NCI-H460 (cell line): ENCODE results near the gene AP2B1. TPM values are rescaled to one million over a fixed set of nuclear protein-coding genes. Genes with fewer than 3 reads are reported as not detected.
"Not testable (repeated sequence)": the region's sequence is repeated elsewhere in the genome, so short reads cannot be mapped to it uniquely, and the experiment has no call there.

ENCODE experiments used
- DNase-seq: peaks from one replicate; pipeline ENCODE4 v3.0.0-alpha.2; 2016; ENCODE audit warnings: low read depth; ENCODE audit errors: extremely low read depth
- polyA plus RNA-seq: library from polyadenylated mRNA; depleted of rRNA; stranded (reverse); fragments of >200 nt; gene quantifications from 2 replicates; pipeline ENCODE4 v1.2.3, GENCODE V29; 2014; cell fraction: nucleus; rRNA removed
- total RNA-seq: library from RNA; depleted of rRNA; stranded (reverse); fragments of >200 nt; shearing (Covaris generic); gene quantifications from 2 replicates; pipeline ENCODE4 v1.2.3, GENCODE V29; 2014; rRNA removed

The AP2B1 gene
- 77.8 and 82.8 TPM in 2 replicates for total RNA-seq
- 55.2 and 55.4 TPM in 2 replicates for polyA plus RNA-seq

- peak; percentile 95 for DNase-seq
These were observed at the start of gene AP2B1 for GRCh38 chr17:35587074-35587961. Gene AP2B1 (plus strand): TSS chr17:35587322. CDS start chr17:35594031, 6,709 bp downstream.

DNA sequence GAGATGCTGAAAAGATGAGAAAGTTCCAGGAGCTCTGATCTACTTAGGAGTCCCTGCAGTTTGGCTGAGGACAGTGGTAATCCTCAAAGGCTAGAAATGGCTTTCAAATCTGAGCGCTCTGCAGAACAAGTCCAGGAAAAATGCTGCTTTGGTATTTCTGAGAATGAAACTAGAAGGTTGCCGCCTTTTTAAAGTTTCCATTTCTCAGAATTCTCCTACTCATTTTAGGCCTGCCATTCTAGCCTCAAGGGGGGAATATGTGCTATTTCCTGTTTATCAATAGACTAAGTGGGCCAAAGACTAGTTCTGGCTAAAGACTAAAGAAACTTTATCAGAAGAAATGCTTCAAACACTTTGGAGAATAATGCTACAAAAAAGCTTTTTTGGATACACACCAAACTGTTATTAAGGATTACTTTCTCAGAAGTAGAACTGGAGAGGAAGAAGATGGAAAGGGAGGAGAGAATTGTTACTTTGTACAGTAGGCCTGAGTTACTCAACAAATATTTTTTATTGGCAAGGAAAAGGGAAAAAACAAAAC lies 49.5 kb upstream of the AP2B1 start, which contains the start of gene SLFN12L:
TSS of gene SLFN12L (minus strand) at position 78 of the 541 bp plus-strand sequence. CDS start 15,314 bp downstream, outside the sequence.
- no peak for DNase-seq

GRCh38 chr17:35539659-35540026 lies 47.5 kb upstream of the AP2B1 start:
- DNase-seq, result no peak

GRCh38 chr17:35540589-35541404 lies 46.3 kb upstream of the AP2B1 start:
- DNase-seq, result peak; percentile 39

DNA sequence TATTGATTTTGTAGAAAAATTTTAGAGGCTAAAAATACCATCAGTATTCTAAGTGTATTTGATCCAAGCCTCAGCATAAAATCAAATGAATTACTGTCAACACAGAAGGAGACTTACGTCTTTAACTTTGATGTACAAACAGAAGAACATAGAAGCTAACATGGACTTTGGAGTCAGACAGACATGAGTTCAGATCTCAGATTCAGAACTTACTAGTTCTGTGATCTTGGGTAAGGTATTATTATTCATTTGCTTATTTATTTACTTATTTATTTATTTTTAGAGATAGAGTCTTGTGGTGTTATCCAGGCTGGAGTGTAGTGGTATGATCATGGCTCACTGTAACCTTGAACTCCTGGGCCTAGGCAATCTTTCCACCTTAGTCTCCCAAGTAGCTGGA lies 45.7 kb upstream of the AP2B1 start:
- no peak for DNase-seq

GRCh38 chr17:35542990-35543389 lies 44.1 kb upstream of the AP2B1 start:
- no peak for DNase-seq

- DNase-seq, result no peak
These were observed 43.3 kb upstream of the AP2B1 start for GRCh38 chr17:35543856-35544255.

DNA sequence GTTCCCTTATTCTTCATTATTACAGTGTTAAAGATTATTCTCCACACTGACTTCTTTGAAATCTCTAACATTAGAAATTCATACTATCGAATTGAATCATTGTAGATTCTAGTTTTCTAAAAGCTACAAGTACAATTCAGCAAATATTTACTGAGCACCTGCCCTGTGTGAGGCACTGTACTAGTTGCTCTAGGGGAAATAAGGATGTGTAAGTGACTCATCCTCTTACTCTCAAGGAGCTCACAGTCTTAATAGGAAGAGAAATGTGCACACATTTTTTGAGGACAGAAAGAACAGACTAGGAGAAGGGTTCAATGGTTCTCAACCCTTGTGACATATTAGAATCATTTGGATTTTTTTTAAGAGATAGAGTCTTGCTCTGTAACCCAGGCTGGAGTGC lies 42.0 kb upstream of the AP2B1 start:
- no peak for DNase-seq

DNA sequence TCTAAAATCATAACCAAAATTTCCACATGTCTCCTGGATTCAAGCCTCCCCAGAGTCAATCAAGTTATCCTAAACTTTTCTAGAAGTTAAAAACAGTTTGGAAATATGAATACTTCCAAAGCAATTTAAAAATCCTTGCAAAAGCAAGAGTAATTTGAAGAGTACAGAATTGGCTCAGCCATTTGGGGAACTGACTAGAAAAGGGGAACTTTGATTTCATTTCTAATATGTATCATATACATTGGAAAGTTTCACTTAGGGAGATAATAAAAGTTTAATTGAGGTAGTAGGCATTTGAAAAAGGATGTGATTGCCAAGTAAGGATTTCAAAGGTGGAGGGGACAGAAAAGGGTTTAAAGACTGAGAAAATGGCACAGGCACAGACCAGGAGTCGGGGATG lies 40.6 kb upstream of the AP2B1 start:
- DNase-seq, result no peak

GRCh38 chr17:35548208-35548810 lies 38.8 kb upstream of the AP2B1 start:
- DNase-seq, result no peak

DNA sequence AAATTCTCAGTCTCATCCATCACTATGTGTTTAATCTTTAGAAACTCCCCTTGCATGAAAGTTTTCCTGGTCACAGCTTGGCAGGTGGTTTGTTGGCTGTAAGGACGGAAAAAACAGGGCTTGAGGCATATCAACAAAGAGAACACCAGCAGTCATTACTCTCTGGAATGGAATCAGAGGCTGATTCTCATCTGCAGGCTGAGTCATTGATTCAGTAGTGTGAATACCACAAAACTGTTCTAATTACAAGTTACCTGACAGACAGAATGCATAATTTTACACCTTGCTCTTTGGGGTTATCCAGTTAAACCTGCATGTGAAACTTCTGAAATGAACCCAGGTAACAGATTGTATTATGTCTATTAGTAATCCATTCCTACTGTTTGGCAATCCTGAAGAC lies 38.1 kb upstream of the AP2B1 start:
- DNase-seq, result no peak

DNA sequence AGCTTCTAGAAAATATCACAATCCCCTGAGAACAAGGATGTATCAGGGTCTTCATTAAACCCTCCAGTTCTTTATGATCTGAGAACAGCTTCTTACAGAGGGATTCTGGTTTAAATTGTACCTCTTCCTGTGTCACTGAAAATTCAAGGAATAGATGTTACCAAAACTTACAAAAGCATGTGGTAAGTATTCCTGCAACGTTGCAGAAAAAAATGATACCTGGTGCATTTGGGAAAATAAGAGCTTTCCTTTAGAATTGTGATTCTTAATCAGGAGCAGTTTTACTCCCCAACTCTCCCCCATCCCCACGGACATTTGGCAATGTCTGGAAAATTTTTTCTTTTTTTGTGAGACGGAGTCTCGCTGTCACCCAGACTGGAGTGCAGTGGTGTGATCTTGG lies 33.8 kb upstream of the AP2B1 start:
- DNase-seq, result no peak

DNA sequence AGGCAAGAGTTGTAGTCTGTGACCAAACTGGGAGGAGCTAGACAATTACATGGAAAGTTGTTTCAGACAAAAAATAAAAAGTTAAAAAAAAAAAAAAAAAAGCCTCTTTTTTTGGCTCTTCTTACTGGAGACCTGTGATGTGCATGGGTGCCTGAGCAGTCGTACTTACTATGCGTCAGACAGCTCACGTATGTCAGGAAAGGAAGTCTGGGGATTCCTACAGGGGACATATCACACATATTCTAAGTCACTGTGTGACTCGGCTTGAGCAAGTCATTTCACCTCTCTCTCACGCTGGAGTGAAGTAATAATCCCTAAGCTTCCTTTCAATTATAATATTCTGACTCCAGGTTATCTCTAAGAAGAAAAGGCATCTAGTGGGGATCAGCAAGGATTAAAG lies 32.5 kb upstream of the AP2B1 start:
- no peak for DNase-seq

DNA sequence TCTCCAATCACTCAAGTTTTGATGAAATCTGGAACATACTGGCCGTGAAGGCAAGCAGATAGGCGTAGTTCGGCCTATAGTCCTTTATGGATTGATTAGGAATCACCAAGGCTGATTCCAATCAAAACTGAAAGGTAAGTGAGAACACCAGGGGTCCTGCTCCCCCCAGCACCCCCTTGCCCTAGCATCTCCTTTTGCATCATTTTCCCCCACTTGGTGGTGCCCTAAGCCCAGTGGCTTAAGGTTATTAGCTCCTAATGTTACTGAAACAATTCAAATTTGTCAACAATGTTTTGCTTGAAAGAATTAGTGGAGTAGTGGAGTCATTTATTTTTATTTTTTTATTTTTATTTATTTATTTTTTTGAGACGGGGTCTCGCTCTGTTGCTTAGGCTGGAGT lies 31.4 kb upstream of the AP2B1 start:
- DNase-seq, result no peak

DNA sequence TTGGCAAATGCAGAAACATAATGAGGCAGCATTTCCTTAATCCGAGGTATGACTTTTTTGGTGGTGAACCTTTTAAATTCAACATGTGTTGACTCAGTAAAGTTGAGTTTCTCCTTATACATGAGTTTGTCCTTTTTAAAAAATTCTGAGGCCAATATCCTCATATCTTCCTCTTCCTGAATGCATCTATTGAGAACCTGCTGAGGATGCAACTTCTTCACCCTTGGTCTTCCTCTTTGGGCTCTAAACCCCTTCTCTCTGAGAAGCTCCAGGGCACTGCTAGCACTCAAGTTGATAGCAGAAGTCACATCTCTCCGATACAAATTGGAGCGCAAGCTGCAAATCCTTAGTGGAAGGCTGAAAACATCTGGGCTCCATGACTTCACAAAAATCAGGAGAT lies 29.8 kb upstream of the AP2B1 start:
- no peak for DNase-seq

DNA sequence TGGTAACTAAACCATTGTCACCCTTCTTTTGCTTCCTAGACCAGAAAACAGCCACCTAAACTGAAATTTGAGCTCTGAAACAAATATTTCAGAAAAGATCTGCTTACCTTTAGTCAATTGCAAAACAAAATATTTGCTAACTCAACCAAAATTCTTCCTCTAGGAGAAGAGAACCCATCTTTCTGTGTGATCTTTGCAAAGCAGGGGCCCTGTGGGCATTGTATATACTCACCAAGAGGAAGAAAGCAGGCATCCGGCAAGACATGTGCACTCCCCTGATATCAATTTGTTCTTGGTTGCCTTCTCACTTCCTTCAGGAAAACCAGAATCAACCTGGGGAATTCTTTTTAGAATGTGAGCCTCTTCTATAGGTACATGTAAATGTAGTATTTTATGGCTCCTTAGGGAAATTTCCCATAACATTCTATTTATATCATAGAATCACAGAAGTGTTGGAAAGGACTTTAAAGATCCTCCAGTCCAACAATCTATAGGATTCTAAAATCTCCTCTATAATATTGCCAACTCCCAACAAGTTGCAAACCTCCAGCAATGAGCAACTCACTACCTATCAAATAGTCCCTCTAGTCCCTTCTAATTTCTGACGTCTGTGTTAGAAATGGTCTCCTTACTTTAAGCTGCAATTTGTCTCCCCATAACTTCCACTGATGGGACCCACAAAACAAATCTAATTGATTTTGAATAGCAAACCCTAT lies 27.5 kb upstream of the AP2B1 start:
- DNase-seq, result no peak

GRCh38 chr17:35560703-35561102 lies 26.4 kb upstream of the AP2B1 start, which contains the start of gene SLFN14:
Gene SLFN14 (minus strand): TSS chr17:35560819. CDS start chr17:35558062, 2,757 bp downstream.
- no peak for DNase-seq

DNA sequence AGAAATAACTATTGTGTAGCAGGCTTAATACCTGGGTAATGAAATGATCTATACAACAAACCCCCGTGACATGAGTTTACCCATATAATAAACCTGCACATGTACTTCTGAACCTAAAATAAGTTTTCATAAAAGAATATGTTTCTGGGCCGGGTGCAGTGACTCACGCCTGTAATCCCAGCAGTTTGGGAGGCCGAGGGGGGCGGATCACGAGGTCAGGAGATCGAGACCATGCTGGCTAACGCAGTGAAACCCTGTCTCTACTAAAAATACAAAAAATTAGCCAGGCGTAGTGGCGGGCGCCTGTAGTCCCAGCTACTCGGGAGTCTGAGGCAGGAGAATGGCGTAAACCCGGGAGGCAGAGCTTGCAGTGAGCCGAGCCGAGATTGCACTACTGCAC lies 23.9 kb upstream of the AP2B1 start:
- not testable (repeated sequence) for DNase-seq

DNA sequence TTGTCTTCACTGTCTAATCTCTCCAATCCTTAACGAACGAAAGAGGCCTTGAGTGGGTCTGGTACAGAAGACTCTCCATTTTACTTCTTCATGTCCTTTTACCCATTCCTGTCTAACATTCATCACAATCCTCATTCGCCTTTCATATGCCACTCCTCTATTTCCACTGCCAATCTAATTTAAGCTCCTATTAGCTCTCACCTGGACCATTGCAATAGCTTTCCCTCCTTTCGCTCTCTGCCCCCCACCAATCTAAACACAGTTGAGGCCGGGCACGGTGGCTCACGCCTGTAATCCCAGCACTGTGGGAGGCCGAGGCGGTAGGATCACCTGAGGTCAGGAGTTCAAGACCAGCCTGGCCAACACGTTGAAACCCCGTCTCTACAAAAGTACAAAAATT lies 20.2 kb upstream of the AP2B1 start:
- no peak for DNase-seq

- DNase-seq, result no peak
These were observed 18.6 kb upstream of the AP2B1 start for GRCh38 chr17:35568561-35568960.
